ENCODE data around the gene GABRR1. TPM values are rescaled to one million over a fixed set of nuclear protein-coding genes. Genes with fewer than 3 reads are reported as not detected.

The GABRR1 gene
- total RNA-seq, 2 experiments from 2014 or later = not detected

GRCh38 chr6:89139509-89140346 lies 77.4 kb downstream of the GABRR1 start:
- Histone ChIP-seq H3K4me1 (ENCODE audit: insufficient read depth, low read length, poor library complexity, severe bottlenecking) (peaks cover 7% of the 10 kb centered on the region), H3K4me3 (ENCODE audit: low read depth, low read length, poor library complexity, severe bottlenecking) (no peak overlapping the region), H3K36me3 (ENCODE audit: insufficient read depth, low read length) (no peaks in the 10 kb centered on the region), H4K20me1 (ENCODE audit: insufficient read depth, low read length) (no peaks in the 10 kb centered on the region), H3K79me2 (ENCODE audit: insufficient read depth, low read depth, low read length) (no peaks in the 10 kb centered on the region; the same call in 1 of the 2 replicates), H3K27ac (ENCODE audit: low read depth, low read length, poor library complexity, severe bottlenecking) (no peak overlapping the region), H2AFZ (ENCODE audit: low read length) (no peak overlapping the region), H3K9me3 (ENCODE audit: low read length) (no peaks in the 10 kb centered on the region), H3K4me2 (ENCODE audit: low read length) (no peak overlapping the region), H3K9me2 (ENCODE audit: insufficient read depth, low read length) (no peaks in the 10 kb centered on the region)
- ChIA-PET POLR2A (interaction anchor here (0.6 kb wide), 1 partner anchor 10 kb away, joined by 3 read pairs; no protein-coding TSS in a partner anchor), CTCF (ENCODE audit: unreplicated experiment) (no interaction called here)
- TF ChIP-seq EZH2phosphoT487 (IDR thresholded peaks at IDR 0.05; ENCODE audit: borderline replicate concordance, low read depth, low read length) (no peak), CTCF (conservative IDR thresholded peaks at IDR 0.05; ENCODE audit: low read length) (no peak)
- no peak for DNase-seq (ENCODE audit: low spot score)
- intact Hi-C loops (cut with micrococcal nuclease; ENCODE audit: unreplicated experiment) = no loop called here
- BruUV-seq (replicated peaks) = no TSS peak

DNA sequence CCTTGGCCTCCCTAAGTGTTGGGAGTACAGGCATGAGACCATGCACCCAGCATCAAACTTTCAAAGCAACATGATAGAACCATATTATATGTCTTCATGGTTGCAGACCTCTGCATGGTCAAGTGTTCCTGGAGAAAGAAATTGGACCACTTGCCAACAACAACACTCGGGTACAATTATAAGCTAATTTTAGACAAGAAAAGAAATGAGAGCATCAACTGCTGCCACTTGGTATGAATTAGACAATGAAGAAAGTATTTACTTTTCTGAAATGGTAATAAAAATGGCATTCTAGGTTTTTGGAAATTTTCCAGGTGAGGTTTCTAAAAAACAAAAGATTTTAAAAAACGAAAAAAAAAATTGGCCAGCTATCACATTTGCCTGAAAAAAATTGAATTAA lies 79.0 kb downstream of the GABRR1 start:
- no peak for TF ChIP-seq EZH2phosphoT487 (IDR thresholded peaks at IDR 0.05; ENCODE audit: borderline replicate concordance, low read depth, low read length)
- no peak for TF ChIP-seq CTCF (conservative IDR thresholded peaks at IDR 0.05; ENCODE audit: low read length)
- DNase-seq (ENCODE audit: low spot score) = no peak
- H3K9me3 ChIP-seq (ENCODE audit: low read length) = no peaks in the 10 kb centered on the region
- H3K27ac ChIP-seq (ENCODE audit: low read depth, low read length, poor library complexity, severe bottlenecking) = no peak overlapping the region
- intact Hi-C loops (cut with micrococcal nuclease; ENCODE audit: unreplicated experiment) = no loop called here
- no peaks in the 10 kb centered on the region for H3K4me1 ChIP-seq (ENCODE audit: insufficient read depth, low read length, poor library complexity, severe bottlenecking)
- no peak overlapping the region for H3K4me3 ChIP-seq (ENCODE audit: low read depth, low read length, poor library complexity, severe bottlenecking)
- no peak overlapping the region for H2AFZ ChIP-seq (ENCODE audit: low read length)
- no peak overlapping the region for H3K4me2 ChIP-seq (ENCODE audit: low read length)
- H3K9me2 ChIP-seq (ENCODE audit: insufficient read depth, low read length) = no peaks in the 10 kb centered on the region
- H3K79me2 ChIP-seq (ENCODE audit: insufficient read depth, low read depth, low read length) = no peaks in the 10 kb centered on the region
- ChIA-PET CTCF (ENCODE audit: unreplicated experiment) (no interaction called here), POLR2A (interaction anchor here (0.6 to 1.4 kb wide), 6 partner anchors 9 to 217 kb away, joined by 3 to 6 read pairs (median 4); no protein-coding TSS in a partner anchor)
- H4K20me1 ChIP-seq (ENCODE audit: insufficient read depth, low read length) = no peaks in the 10 kb centered on the region
- H3K36me3 ChIP-seq (ENCODE audit: insufficient read depth, low read length) = no peaks in the 10 kb centered on the region
- BruUV-seq (replicated peaks) = no TSS peak

GRCh38 chr6:89134723-89135122 lies 82.4 kb downstream of the GABRR1 start:
- H3K27ac ChIP-seq (ENCODE audit: low read depth, low read length, poor library complexity, severe bottlenecking) = no peak overlapping the region
- ChIA-PET CTCF (ENCODE audit: unreplicated experiment) (no interaction called here), POLR2A (interaction anchor here (0.5 to 0.6 kb wide), 2 partner anchors 9 to 105 kb away, joined by 3 to 4 read pairs; no protein-coding TSS in a partner anchor)
- H3K4me1 ChIP-seq (ENCODE audit: insufficient read depth, low read length, poor library complexity, severe bottlenecking) = no peaks in the 10 kb centered on the region
- no peak overlapping the region for H2AFZ ChIP-seq (ENCODE audit: low read length)
- H3K36me3 ChIP-seq (ENCODE audit: insufficient read depth, low read length) = no peaks in the 10 kb centered on the region
- H3K4me2 ChIP-seq (ENCODE audit: low read length) = no peak overlapping the region
- no peaks in the 10 kb centered on the region for H3K9me3 ChIP-seq (ENCODE audit: low read length)
- intact Hi-C loops (cut with micrococcal nuclease; ENCODE audit: unreplicated experiment) = no loop called here
- no TSS peak for BruUV-seq (replicated peaks)
- no peak for TF ChIP-seq CTCF (conservative IDR thresholded peaks at IDR 0.05; ENCODE audit: low read length)
- no peak for TF ChIP-seq EZH2phosphoT487 (IDR thresholded peaks at IDR 0.05; ENCODE audit: borderline replicate concordance, low read depth, low read length)
- H4K20me1 ChIP-seq (ENCODE audit: insufficient read depth, low read length) = no peaks in the 10 kb centered on the region
- no peaks in the 10 kb centered on the region for H3K79me2 ChIP-seq (ENCODE audit: insufficient read depth, low read depth, low read length)
- no peak for DNase-seq (ENCODE audit: low spot score)
- no peaks in the 10 kb centered on the region for H3K9me2 ChIP-seq (ENCODE audit: insufficient read depth, low read length)
- H3K4me3 ChIP-seq (ENCODE audit: low read depth, low read length, poor library complexity, severe bottlenecking) = no peak overlapping the region

All from OCI-LY7 (cell line).